Gastroesophageal sphincter (tissue), 4 donors: ENCODE data around the gene LRP1B. TPM values are rescaled to one million over a fixed set of nuclear protein-coding genes. Genes with fewer than 3 reads are reported as not detected.

ENCODE experiments used
- ATAC-seq: fragments of 150-250 bp; one replicate; pipeline ENCODE4 v1.9.1; 2016; ENCODE audit warnings: mild to moderate bottlenecking, moderate library complexity
- H3K27ac ChIP-seq, 4 donors: fragments of 200-600 bp; sonication (generic) in 3 of 4; 1 replicate in 3 of 4; 2 replicates in 1 of 4; pipeline ENCODE4 v1.5.1; 2016 to 2019
- H3K27me3 ChIP-seq: fragments of 200-600 bp; sonication (generic); one replicate; pipeline ENCODE4 v1.5.1; 2019
- H3K36me3 ChIP-seq, 2 donors: fragments of 200-600 bp; sonication (generic); one replicate each; pipeline ENCODE4 v1.5.1; 2019; ENCODE audit warnings: control low read depth in 1 of 2
- H3K4me1 ChIP-seq, 3 donors: fragments of 200-600 bp; sonication (generic); 1 replicate in 2 of 3; 2 replicates in 1 of 3; pipeline ENCODE4 v1.5.1; 2016 to 2019; ENCODE audit warnings: control low read depth in 2 of 3
- H3K4me3 ChIP-seq, 2 donors: fragments of 200-600 bp; sonication (generic); one replicate each; pipeline ENCODE4 v1.5.1; 2019; ENCODE audit warnings: mild to moderate bottlenecking in 1 of 2, moderate library complexity in 1 of 2
- H3K9me3 ChIP-seq, 3 donors: fragments of 200-600 bp; sonication (generic); one replicate each; pipeline ENCODE4 v1.5.1; 2017 to 2019; ENCODE audit warnings: control low read depth in 2 of 3
- EP300 ChIP-seq: sonication (generic); formaldehyde crosslinking; IDR thresholded peaks from one replicate; pipeline ENCODE4 v1.6.1; 2017; ENCODE audit warnings: antibody characterized with exemption, mild to moderate bottlenecking
- POLR2A ChIP-seq, 2 donors: fragments of 450-650 bp; IDR thresholded peaks; one replicate each; pipeline ENCODE4 v1.6.1; 2017; ENCODE audit warnings: antibody characterized with exemption in 2 of 2, mild to moderate bottlenecking in 2 of 2, moderate library complexity in 1 of 2
- POLR2AphosphoS5 ChIP-seq: sonication (generic); formaldehyde crosslinking; IDR thresholded peaks from one replicate; pipeline ENCODE4 v1.6.1; 2017; ENCODE audit warnings: antibody characterized with exemption
- WGBS, 2 donors: methylation state at CpG; one replicate each; pipeline ENCODE4 v1.1.5; 2018; ENCODE audit warnings: low coverage in 1 of 2; 5-methylcytosine and 5-hydroxymethylcytosine counted together
- total RNA-seq, 4 donors: library from RNA; depleted of rRNA; stranded (reverse); fragments of >200 nt; gene quantifications; one replicate each; pipeline ENCODE4 v1.1.0, GENCODE V29; 2016
- TF ChIP-seq, protein P1 (sequence below), 4 experiments: fragments of 200-600 bp in 2 of 4; fragments of 450-650 bp in 2 of 4; sonication (generic) in 1 of 4; IDR thresholded peaks; one replicate each; pipeline ENCODE4 v1.5.1; 2017 to 2019; ENCODE audit warnings: antibody characterized with exemption in 4 of 4, mild to moderate bottlenecking in 2 of 4, moderate library complexity in 2 of 4

The LRP1B gene
- total RNA-seq, 4 donors from 2014 or later, result 0.27 to 20.7 (median 3.2) TPM

DNA sequence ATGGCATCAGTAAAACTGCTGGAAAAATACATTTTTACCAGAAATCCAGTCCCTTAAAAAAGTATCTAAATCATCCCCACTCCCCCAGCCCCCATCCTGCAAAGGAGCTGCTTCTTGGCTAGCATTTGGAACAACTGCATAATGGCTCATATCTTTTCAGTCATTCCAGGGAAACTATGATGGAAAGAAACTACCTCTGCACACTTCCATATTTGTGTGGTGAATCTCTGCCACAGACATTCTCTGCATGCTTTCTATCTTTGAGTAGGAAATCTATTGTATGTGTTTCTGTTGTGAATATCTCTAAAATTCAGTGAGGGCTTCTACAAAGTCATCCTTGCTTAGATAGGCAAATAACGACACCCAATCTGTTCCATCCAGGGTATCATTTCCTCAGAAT is 632.3 kb downstream of the LRP1B start:
- Histone ChIP-seq H3K27ac (no peak overlapping the region), H3K9me3 (no peaks in the 10 kb centered on the region), H3K4me3 (no peak overlapping the region), H3K36me3 (no peaks in the 10 kb centered on the region), H3K27me3 (no peaks in the 10 kb centered on the region), H3K4me1 (no peaks in the 10 kb centered on the region)
- TF ChIP-seq EP300, result no peak
- no peak for TF ChIP-seq POLR2AphosphoS5
- no peak for TF ChIP-seq POLR2A (IDR thresholded peaks at IDR 0.05)
- TF ChIP-seq, protein P1, sequence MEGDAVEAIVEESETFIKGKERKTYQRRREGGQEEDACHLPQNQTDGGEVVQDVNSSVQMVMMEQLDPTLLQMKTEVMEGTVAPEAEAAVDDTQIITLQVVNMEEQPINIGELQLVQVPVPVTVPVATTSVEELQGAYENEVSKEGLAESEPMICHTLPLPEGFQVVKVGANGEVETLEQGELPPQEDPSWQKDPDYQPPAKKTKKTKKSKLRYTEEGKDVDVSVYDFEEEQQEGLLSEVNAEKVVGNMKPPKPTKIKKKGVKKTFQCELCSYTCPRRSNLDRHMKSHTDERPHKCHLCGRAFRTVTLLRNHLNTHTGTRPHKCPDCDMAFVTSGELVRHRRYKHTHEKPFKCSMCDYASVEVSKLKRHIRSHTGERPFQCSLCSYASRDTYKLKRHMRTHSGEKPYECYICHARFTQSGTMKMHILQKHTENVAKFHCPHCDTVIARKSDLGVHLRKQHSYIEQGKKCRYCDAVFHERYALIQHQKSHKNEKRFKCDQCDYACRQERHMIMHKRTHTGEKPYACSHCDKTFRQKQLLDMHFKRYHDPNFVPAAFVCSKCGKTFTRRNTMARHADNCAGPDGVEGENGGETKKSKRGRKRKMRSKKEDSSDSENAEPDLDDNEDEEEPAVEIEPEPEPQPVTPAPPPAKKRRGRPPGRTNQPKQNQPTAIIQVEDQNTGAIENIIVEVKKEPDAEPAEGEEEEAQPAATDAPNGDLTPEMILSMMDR (IDR thresholded peaks at IDR 0.05), result no peak
- WGBS, 2 donors, result 80% methylated on average over 1 of the region's 1 CpG
- no peak for ATAC-seq

DNA sequence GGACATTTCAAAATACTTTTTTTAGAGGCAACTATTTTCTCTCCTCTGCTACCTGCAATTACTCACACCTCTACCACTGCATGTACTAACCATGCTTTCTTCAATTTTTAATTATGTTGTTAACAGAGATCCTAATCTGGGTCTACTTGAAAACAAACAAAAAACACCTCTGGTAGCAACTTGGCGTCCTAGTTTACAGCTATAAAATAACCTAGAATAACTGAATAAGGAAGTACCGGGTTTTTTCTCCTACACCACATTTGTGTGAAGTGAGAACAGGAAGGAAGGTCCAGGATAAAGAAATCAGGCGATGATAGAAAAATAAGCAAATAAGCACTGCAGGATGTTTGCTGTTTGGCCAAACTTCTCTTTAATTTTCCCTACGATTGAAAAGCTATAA is 633.5 kb downstream of the LRP1B start:
- no peak overlapping the region for H3K27ac ChIP-seq
- no peaks in the 10 kb centered on the region for H3K27me3 ChIP-seq
- no peaks in the 10 kb centered on the region for H3K9me3 ChIP-seq
- no peak for ATAC-seq
- no peaks in the 10 kb centered on the region for H3K4me1 ChIP-seq
- TF ChIP-seq, protein P1 (IDR thresholded peaks at IDR 0.05), result no peak
- TF ChIP-seq EP300, result no peak
- no peak for TF ChIP-seq POLR2AphosphoS5
- TF ChIP-seq POLR2A (IDR thresholded peaks at IDR 0.05), result no peak
- no peak overlapping the region for H3K4me3 ChIP-seq
- H3K36me3 ChIP-seq, result no peaks in the 10 kb centered on the region
- 66 to 76% methylated on average over 2 to 4 of the region's 4 CpGs for WGBS, 2 donors

DNA sequence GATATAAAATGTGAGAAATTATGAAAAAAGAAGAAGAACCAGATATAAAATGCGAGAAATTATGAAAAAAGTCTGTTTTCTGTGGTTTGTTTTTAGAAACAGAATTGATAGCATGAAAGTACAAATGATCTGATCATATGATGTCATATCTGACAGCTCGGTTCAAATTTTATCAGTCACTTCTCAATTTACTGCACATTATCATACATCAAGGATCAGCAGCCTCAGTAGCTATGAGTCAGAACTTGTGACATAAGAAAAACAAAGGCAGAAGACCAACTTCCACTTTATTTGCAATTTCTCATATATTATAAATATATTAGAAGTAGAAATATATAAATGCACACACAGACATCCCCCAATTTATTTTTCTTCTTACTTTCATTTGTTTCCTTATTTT is 634.0 kb downstream of the LRP1B start:
- H3K9me3 ChIP-seq, result no peaks in the 10 kb centered on the region
- no peaks in the 10 kb centered on the region for H3K4me1 ChIP-seq
- H3K36me3 ChIP-seq, result no peaks in the 10 kb centered on the region
- H3K4me3 ChIP-seq, result no peak overlapping the region
- no peak for ATAC-seq
- 75 to 86% methylated on average over 2 of the region's 2 CpGs for WGBS, 2 donors
- H3K27ac ChIP-seq, result no peak overlapping the region
- no peak for TF ChIP-seq EP300
- no peak for TF ChIP-seq POLR2AphosphoS5
- TF ChIP-seq, protein P1 (IDR thresholded peaks at IDR 0.05), result no peak
- no peak for TF ChIP-seq POLR2A (IDR thresholded peaks at IDR 0.05)
- H3K27me3 ChIP-seq, result no peaks in the 10 kb centered on the region

DNA sequence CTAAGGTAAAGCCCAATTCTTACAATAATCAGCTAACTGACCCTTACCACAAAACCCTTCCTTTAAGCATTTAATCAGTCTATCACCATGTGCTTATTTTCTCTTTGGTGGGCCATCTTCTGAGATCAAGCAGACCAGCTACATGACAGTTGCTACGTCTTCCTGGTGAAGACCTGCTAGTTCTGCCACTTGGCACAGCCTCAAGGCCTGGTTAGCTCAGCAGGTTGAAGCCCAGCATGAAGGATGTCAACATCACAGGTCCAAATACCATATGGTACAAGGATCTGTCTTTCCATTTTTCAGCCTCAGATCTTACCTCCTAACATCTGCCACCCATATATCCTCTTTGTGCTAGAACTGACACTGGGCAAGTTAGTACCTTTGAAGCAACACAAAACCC is 636.9 kb downstream of the LRP1B start:
- no peak for TF ChIP-seq POLR2A (IDR thresholded peaks at IDR 0.05)
- no peak for TF ChIP-seq EP300
- TF ChIP-seq POLR2AphosphoS5, result no peak
- TF ChIP-seq, protein P1 (IDR thresholded peaks at IDR 0.05), result no peak
- ATAC-seq, result no peak
- Histone ChIP-seq H3K27ac (no peak overlapping the region), H3K4me1 (no peaks in the 10 kb centered on the region), H3K9me3 (no peaks in the 10 kb centered on the region), H3K27me3 (no peaks in the 10 kb centered on the region), H3K36me3 (no peaks in the 10 kb centered on the region), H3K4me3 (no peak overlapping the region)
- WGBS, 2 donors, result 86 to 100% methylated on average over 1 of the region's 1 CpG

DNA sequence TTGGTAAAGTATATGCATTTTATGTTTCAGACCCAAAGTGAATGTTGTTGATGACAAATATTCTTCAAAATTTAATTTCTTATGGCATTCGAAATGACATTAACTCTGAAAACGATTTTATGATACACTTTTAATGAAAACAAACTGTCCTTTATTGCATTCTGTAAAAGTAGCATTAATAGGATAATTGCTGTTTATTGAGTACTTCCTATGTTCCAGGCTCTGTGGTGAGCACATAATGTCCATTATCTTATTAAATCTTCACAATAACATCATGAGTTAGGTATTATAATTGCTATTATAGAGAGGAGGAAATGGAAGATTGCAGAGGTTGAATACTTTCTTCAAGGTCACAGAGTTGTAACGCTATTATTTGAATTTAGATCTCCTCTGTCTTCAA is 638.0 kb downstream of the LRP1B start:
- no peaks in the 10 kb centered on the region for H3K27me3 ChIP-seq
- no peak for ATAC-seq
- no peaks in the 10 kb centered on the region for H3K4me1 ChIP-seq
- no peak for TF ChIP-seq POLR2AphosphoS5
- TF ChIP-seq EP300, result no peak
- TF ChIP-seq POLR2A (IDR thresholded peaks at IDR 0.05), result no peak
- TF ChIP-seq, protein P1 (IDR thresholded peaks at IDR 0.05), result no peak
- WGBS, 2 donors, result 83 to 84% methylated on average over 3 of the region's 3 CpGs
- H3K4me3 ChIP-seq, result no peak overlapping the region
- H3K27ac ChIP-seq, result no peak overlapping the region
- no peaks in the 10 kb centered on the region for H3K9me3 ChIP-seq
- H3K36me3 ChIP-seq, result no peaks in the 10 kb centered on the region
